BE2C (cell line): ENCODE results near the gene NKAIN4.

ENCODE experiments used
- DNase-seq: peaks from one replicate; pipeline ENCODE4 v3.0.0-alpha.2; 2020
- H3K27me3 ChIP-seq: fragments of 250-450 bp; sonication (Bioruptor Pico); 2 replicates; pipeline ENCODE4 v1.5.1; 2020; ENCODE audit warnings: mild to moderate bottlenecking
- H3K36me3 ChIP-seq: fragments of 250-450 bp; sonication (Bioruptor Pico); 2 replicates; pipeline ENCODE4 v1.5.1; 2020; ENCODE audit warnings: mild to moderate bottlenecking
- H3K4me1 ChIP-seq: fragments of 250-450 bp; sonication (Bioruptor Pico); 2 replicates; pipeline ENCODE4 v1.5.1; 2020
- H3K4me3 ChIP-seq: 2 replicates; pipeline ENCODE4 v1.5.1; 2011; ENCODE audit warnings: low read depth, low read length
- H3K9me3 ChIP-seq: fragments of 250-450 bp; sonication (Bioruptor Pico); 2 replicates; pipeline ENCODE4 v1.5.1; 2020
- TF ChIP-seq, protein P1 (sequence below): IDR thresholded peaks from 2 replicates; pipeline ENCODE4 v1.5.1; 2012; ENCODE audit warnings: mild to moderate bottlenecking, low read depth, low read length

Gene NKAIN4

DNA sequence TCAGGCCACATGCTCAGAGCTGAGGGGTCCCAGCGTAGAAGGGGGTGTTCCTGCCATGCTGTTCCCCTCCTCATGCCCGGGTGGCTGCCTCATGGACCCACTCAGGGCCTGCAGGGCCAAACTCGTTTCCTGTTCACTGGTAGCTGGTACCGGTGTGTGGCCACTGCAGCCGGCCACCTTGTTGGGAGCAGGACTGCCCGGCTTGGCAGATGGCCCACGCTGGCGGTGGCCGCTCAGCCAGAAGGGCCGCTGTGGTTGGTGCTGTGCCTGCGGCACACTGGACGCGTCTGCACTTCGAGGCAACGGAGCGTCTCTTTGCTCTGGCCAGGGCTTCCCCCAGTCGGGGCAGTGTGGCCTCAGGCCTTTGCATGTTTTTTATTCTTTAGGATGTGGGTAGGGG, 28.7 kb upstream of the NKAIN4 start:
- TF ChIP-seq, protein P1, sequence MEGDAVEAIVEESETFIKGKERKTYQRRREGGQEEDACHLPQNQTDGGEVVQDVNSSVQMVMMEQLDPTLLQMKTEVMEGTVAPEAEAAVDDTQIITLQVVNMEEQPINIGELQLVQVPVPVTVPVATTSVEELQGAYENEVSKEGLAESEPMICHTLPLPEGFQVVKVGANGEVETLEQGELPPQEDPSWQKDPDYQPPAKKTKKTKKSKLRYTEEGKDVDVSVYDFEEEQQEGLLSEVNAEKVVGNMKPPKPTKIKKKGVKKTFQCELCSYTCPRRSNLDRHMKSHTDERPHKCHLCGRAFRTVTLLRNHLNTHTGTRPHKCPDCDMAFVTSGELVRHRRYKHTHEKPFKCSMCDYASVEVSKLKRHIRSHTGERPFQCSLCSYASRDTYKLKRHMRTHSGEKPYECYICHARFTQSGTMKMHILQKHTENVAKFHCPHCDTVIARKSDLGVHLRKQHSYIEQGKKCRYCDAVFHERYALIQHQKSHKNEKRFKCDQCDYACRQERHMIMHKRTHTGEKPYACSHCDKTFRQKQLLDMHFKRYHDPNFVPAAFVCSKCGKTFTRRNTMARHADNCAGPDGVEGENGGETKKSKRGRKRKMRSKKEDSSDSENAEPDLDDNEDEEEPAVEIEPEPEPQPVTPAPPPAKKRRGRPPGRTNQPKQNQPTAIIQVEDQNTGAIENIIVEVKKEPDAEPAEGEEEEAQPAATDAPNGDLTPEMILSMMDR: no peak
- H3K9me3 ChIP-seq: no peaks in the 10 kb centered on the region
- peaks cover 58% of the 10 kb centered on the region for H3K36me3 ChIP-seq
- no peaks in the 10 kb centered on the region for H3K4me1 ChIP-seq
- H3K27me3 ChIP-seq: no peaks in the 10 kb centered on the region
- no peak overlapping the region for H3K4me3 ChIP-seq
- DNase-seq: no peak

DNA sequence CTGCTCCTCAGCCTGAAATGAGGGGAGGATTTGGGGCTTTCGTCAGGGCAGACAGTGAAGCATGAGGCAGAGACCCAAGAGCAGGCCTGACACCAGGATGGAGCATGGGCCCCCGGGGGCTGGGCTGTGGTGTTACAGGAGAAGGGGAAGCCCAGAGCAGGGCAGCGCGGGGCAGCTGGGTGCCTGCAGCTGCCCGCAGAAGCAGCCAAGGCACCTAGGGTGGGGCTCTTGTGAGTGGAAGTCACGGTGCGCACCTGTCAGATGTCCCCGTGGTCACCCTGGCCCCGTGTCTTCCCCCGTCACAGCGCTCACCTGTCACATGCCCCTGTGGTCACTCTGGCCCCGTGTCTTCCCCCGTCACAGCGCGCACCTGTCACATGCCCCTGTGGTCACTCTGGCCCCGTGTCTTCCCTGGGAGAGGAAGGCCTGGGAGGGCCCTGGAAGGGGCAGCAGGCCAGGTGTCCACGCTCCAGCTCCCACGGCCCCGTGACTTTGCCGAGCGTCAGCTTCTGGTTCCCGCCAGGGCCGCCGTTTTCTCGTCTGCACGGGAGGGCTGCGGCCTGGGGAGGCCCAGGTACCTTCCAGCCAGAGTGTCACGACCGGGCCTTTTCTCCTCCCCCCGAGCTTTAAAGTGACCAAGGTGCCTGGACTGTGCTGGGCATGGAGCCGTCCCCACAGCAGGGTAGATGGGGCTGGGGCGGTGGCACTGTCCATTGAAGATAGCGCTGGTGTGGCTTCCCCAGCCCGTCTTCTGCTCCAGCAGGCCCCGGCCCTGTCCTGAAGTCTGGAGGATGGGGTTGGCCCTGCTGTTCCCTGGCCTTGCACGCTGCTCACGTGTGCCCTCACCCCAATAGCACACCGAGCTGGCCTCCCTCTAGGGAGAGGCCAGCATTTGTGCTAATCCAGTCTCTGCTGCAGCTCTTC, 27.7 kb upstream of the NKAIN4 start:
- TF ChIP-seq, protein P1: no peak
- no peak for DNase-seq
- H3K9me3 ChIP-seq: no peaks in the 10 kb centered on the region
- peaks cover 54% of the 10 kb centered on the region for H3K36me3 ChIP-seq
- no peak overlapping the region for H3K4me3 ChIP-seq
- no peaks in the 10 kb centered on the region for H3K4me1 ChIP-seq
- H3K27me3 ChIP-seq: no peaks in the 10 kb centered on the region

DNA sequence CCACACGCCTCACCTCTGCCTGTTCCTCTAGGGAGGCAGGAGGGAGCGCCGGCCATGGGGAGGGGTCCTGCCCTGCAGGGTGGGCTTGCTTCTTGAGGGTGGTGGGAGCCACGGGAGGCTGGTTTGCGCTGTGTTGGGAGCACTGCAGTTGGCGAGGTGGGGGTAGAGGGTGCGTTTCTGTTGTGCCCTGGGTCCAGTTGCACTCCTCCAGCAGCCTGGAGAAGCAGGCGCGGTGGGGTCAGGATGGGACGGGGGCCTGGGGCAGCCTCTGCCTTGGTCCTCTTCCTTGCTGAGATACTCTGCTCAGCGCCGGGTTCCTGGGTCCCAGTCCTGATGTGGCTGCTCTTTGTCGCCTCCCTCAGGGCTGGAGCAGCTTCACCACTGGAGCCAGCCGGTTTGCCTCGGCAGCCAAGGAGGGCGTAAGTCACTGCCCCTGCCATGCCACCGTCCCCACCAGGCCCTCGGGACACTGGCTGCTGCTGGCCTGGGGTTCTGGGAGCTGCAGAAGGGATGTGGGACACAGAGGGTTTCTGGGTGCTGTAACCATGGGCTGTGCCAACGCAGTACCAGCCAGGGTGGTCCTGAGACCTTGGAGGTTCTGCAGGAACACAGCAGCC, 26.8 kb upstream of the NKAIN4 start:
- no peak overlapping the region for H3K4me3 ChIP-seq
- no peaks in the 10 kb centered on the region for H3K4me1 ChIP-seq
- H3K36me3 ChIP-seq: peaks cover 59% of the 10 kb centered on the region
- H3K27me3 ChIP-seq: no peaks in the 10 kb centered on the region
- peak; percentile 63 for DNase-seq
- H3K9me3 ChIP-seq: no peaks in the 10 kb centered on the region
- TF ChIP-seq, protein P1: peak; percentile 61

DNA sequence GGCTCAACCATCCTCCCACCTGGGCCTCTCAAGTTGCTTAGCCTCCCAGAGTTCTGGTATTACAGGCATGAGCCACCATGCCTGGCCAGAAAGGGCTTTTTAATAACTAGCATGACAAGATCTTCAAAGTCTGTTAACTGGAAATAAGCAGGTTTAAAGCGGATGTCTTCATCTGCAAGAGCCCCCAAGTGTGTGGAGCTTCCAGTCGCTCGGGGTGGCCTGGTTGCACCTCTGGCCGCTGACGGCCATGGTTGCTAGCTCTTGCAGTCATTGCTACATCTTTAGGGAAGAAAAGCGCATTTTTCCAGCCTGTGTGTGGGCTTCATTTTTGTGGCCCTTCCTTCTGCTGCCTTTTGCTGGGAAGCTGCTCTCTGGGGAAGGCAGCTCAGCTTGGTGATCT, 26.1 kb upstream of the NKAIN4 start:
- H3K4me3 ChIP-seq: no peak overlapping the region
- DNase-seq: no peak
- H3K27me3 ChIP-seq: no peaks in the 10 kb centered on the region
- H3K4me1 ChIP-seq: no peaks in the 10 kb centered on the region
- no peaks in the 10 kb centered on the region for H3K9me3 ChIP-seq
- peaks cover 55% of the 10 kb centered on the region for H3K36me3 ChIP-seq
- TF ChIP-seq, protein P1: no peak

DNA sequence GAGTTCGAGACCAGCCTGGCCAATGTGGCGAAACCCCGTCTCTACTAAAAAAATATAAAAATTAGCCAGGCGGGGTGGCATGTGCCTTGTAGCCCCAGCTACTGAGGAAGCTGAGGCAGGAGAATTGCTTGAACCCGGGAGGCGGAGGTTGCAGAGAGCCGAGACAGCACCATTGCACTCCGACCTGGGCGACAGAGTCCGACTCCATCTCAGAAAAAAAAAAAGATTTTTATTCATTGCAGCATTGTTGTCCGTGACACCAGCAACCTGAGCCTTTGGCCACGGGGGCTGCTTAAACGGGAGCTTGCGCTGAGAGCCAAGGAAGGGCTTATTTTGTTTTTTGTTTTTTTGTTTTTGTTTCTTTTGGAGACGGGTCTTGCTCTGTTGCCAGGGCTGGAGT, 25.7 kb upstream of the NKAIN4 start:
- no peaks in the 10 kb centered on the region for H3K9me3 ChIP-seq
- TF ChIP-seq, protein P1: no peak
- H3K4me1 ChIP-seq: no peaks in the 10 kb centered on the region
- H3K27me3 ChIP-seq: no peaks in the 10 kb centered on the region
- no peak for DNase-seq
- H3K4me3 ChIP-seq: no peak overlapping the region
- peaks cover 55% of the 10 kb centered on the region for H3K36me3 ChIP-seq

DNA sequence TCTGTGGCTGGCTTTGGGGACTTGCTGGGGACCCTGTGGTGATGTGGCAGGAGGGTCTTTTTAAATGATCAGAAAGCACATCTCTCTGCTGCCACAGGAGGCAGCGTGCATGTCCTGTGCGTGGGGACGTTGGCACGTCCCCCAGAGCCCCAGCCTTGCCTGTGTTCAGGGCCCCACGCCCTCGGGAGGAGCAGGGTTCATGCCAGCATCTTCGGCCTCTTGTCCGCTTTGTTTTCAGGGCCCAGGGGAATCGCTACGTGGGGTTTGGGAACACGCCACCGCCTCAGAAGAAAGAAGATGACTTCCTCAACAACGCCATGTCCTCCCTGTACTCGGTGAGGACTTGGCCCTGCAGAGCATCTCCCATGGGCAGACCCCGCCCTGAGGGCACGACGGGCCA, 24.4 kb upstream of the NKAIN4 start:
- no peaks in the 10 kb centered on the region for H3K9me3 ChIP-seq
- peaks cover 3% of the 10 kb centered on the region; the same call in 1 of the 2 replicates for H3K4me1 ChIP-seq
- DNase-seq: no peak
- no peaks in the 10 kb centered on the region for H3K27me3 ChIP-seq
- TF ChIP-seq, protein P1: no peak
- peaks cover 51% of the 10 kb centered on the region for H3K36me3 ChIP-seq
- H3K4me3 ChIP-seq: no peak overlapping the region
